GM19372 (cell line): Measurements from ENCODE around the gene PRXL2A.
"Not testable (repeated sequence)": the region's sequence is repeated elsewhere in the genome, so short reads cannot be mapped to it uniquely, and the experiment has no call there.

Experiments
- ATAC-seq: cut with Tn5 transposase; IDR thresholded peaks from one replicate; pipeline ENCODE4 v1.9.1; 2021; ENCODE audit warnings: mild to moderate bottlenecking, low read depth, moderate library complexity; ENCODE audit not compliant: unreplicated experiment

Gene PRXL2A, protein sequence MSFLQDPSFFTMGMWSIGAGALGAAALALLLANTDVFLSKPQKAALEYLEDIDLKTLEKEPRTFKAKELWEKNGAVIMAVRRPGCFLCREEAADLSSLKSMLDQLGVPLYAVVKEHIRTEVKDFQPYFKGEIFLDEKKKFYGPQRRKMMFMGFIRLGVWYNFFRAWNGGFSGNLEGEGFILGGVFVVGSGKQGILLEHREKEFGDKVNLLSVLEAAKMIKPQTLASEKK

DNA sequence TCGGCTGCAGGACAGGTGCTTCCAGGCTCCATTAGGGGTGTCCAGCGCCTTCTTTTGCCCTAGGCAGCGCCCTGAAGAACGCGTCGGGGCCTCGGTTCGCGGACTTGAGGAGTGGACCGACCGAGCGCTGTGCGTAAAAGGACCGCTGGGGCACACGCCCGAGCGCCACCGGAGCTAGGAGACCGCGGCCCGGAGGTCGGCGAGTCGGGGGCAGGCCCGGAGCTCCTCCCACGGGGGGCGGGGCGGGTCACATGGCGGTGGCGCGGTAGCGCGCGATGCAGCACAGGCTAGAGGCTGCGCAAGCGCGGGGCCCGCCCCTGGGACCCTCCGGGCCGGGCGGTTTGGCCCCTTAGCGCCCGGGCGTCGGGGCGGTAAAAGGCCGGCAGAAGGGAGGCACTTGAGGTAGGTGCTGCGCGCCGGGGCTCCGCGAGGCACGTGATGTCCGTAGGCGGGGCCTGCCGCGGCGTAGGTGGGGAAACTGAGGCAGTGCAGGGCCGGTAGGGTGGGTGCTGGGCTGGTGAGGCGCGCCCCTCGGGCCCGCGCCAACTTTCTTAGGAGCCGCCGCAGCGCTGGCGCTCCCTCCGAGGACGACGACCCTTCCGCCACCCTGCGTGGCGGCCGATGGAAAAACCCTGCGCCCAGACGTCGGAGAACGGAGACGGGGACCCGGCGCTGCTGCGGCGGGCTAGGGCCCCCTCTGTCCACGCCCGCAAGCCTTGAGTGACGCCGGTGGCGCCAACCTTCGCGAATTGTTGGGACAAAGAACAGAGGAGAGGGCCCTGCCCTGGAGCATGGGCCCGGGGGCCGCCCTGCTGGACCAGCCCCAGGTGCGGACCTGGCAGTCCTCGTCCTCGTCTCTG lies at the start of gene PRXL2A:
TSS of gene PRXL2A (plus strand) at position 310 of the 860 bp plus-strand sequence. CDS start 11,917 bp downstream, outside the sequence.
- ATAC-seq, result peak; percentile 92

DNA sequence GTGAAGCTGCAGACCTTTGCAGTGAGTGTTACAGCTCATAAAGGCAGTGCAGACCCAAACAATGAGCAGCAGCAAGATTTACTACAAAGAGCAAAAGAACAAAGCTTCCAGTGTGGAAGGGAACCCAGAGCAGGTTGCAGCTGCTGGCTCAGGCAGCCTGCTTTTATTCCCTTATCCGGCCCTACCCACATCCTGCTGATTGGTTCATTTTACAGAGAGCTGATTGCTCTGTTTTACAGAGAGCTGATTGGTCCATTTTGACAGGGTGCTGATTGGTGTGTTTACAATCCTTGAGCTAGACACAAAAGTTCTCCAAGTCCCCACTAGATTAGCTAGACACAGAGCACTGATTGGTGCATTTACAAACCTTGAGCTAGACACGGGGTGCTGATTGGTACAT lies 49.4 kb upstream of the PRXL2A start:
- not testable (repeated sequence) for ATAC-seq

DNA sequence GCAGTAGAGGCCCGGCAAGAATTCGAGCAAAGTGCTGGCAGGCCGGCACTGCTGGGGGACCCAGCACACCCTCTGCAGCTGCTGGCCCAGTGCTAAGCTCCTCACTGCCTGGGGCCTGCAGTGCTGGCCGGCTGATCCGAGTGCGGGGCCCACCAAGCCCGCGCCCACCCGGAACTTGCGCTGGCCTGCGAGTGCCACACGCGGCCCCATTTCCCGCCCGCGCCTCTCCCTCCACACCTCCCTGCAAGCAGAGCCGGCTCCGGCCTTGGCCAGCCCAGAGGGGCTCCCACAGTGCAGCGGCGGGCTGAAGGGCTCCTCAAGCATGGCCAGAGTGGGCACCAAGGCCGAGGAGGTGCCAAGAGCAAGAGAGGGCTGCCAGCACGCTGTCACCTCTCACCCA lies 48.7 kb upstream of the PRXL2A start:
- ATAC-seq, result no peak

DNA sequence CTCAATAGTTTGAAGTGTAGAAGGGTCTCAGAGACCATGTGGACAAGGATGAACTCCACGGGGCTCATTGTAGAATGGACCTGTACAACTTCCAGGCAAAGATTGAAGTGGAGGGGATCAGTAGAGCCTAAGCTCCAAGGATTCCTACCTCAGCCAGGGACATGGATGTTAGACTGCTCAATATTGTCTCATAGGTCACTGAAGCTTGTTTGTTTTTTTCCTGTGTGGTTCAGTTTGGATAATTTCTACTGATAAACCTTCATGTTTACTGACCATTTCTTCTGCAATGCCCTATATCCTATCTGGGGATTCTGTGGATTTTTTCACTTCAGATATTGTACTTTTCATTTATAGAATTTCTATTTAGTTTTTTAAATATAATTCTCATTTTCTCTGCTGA lies 42.8 kb upstream of the PRXL2A start:
- ATAC-seq, result no peak

DNA sequence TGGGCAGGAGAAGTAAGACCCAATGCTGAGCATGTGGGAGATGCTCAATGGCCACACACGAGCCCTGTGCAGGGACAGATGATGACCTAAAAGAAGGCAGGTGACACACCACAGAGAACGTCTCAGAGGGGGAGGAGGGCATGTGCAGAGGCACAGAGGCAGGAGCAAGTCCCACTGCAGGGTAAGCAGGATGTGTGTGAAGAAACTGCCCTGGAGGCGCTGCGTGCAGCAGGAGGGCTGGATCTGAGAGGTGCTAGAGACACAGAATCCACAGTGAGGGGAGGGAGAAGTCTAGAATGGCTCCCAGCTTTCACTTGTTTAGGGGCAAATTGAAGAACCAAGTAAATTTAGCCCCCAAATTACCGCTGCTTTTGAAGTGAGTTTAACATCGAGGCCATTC lies 36.9 kb upstream of the PRXL2A start:
- no peak for ATAC-seq

DNA sequence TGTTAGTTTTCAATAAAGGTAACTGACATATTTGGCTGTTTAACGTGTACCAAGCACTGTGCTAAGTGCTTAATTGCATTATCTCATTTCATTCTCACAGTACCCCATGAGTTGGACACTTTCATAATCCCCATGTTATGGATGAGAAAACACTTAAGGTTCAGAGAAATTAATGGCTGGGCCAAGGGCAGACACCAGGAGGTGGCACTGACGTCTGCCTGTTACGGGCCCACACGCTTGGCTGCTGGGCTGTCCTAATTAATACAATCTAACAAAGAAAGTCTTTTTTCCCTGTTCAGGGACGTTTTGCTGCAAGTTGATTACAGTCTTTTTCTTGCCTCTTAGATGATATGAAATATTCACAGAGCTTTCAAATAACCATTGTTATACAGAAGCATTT lies 35.7 kb upstream of the PRXL2A start:
- no peak for ATAC-seq

DNA sequence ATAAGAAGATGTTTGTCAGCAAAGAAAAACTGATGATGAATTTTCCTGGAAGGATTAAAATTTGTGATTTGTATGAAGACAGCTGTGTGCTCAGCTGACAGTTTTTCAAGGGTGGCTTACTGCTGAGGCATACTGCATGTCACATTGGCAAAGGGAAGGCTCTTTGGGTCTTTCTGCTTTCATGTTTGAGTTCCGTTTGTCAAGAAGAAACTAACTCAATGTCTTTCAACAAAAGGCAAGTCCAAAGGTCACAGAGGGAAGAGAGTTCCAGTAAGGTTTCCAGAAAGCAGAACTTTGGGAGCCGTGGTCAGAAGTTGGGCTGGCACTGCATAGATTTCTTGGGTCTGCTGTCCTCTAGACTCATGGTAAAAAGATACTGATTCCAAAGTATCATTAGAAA lies 34.8 kb upstream of the PRXL2A start:
- no peak for ATAC-seq

DNA sequence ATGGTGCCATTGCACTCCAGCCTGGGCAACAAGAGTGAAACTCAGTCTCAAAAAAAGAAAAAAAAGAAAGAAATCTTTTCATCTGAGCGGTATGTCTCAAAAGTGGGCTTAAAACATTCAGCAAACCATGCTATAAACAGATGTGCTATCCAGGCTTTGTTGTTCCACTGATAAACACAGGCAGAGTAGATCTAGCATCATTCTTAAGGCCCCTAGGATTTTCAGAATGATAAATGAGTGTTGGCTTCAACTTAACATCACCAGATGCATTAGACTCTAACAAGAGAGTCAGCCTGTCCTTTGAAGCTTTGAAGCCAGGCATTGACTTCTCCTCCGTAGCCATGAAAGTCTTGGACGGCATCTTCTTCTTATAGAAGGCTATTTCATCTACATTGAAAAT lies 28.6 kb upstream of the PRXL2A start:
- ATAC-seq, result no peak

DNA sequence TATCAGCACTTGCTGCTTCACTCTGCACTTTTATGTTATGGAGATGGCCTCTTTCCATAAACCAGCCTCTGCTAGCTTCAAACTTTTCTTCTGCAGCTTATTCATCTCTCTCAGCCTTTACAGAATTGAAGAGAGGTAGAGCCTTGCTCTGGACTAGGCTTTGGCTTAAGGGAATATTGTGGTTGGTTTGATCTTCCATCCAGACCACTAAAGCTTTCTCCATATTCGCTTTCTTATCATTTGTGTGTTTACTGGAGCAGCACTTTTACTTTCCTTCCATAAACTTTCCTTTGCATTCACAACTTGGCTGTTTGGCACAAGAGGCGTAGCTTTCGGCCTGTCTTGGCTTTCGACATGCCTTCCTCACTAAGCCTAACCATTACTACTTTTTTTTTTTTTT lies 28.2 kb upstream of the PRXL2A start:
- ATAC-seq, result no peak

DNA sequence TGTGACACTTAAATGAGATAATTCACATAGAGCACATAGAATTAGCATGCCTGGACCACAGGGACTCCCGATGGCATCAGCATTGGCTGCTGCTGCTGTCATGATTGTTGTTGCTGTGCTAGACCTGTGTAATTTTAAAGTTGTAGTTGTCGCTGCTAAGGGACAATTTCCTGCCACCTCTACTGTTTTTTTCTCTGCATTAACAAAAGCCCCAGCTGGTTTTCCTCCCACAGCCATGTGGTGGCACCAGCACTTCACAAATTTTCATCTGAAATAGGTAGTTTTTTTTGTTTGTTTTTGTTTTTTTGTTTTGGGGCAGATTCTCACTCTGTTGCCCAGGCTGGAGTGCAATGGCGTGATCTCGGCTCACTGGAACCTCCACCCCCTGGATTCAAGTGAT lies 25.4 kb upstream of the PRXL2A start:
- ATAC-seq, result peak; percentile 60

DNA sequence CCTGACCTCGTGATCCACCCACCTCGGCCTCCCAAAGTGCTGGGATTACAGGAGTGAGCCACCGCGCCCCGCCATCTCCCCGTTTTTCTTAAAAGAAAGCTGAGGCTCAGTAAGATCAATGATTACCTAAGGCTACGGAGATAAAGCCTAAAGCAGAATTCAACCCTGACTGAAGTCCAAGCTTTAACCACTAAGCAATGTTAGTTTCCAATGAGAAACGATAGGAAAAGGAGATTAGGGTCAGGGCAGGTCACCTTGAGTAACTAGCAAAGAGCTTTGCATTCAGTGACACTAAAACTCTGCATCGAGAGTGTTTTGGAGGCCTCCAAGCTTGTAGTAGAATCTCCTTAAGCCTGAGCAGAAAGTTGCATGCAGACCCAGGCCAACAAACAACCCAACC lies 17.6 kb upstream of the PRXL2A start:
- no peak for ATAC-seq

DNA sequence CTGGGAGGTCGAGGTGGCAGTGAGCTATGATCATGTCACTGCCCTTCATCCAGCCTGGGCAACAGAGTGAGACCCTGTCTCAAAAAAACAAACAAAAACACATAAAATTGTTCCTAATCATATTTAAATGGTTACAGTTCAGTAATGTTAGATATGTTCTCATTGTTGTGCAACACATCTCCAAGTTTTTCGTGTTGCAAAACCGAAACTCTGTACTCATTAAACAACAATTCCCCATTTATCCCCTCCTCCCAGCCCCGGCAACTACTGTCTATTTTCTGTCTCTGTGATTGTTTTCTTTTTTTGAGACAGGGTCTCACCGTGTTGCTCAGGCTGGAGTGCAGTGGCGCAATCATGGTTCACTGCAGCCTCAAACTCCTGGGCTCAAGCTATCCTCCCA lies 16.1 kb upstream of the PRXL2A start:
- ATAC-seq, result no peak

DNA sequence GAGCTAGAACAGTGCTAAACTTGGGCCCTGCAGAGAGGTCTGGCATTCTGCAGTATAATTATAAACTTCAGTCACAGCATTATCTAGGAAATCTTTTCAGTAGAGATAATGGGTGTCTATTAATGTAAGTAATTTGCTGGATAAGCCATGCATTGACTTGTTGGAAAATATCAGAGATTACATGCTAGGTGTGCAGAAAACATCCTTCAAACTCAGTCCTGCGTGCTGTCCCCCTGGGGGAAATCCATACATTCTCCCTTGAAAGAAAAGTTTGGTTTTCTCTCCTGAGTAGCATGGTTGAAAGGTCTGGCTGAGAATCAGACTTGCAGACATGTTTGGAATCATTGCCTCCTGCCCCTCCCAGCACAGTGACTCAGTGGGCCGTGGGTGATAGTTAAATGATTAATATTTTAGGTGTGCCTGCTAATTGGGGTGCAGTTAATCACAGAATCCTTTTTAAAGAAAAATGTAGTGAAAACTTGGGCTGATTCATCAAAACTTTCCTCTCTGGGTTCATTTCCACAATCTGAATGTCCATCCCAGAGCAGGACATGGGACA lies 13.9 kb upstream of the PRXL2A start:
- no peak for ATAC-seq

DNA sequence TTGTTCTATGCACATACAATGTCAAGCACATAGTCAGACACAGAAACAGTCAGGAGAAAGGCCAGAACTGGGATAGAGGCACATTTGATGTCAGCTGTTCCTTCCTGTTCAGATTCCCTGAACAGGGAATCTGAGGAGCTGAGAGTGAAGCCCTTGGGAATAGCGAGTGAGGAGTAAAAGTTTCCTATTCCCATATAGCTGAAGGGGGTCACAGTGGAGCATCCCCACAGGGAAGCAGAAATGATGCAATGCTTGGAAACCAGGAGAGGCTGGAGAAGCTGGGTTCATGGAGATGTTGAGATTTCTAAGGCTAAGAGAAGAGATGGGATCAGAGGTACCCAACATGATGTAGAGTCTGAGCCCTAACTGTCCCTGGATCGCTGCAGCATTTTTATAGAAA lies 11.3 kb upstream of the PRXL2A start:
- ATAC-seq, result no peak

DNA sequence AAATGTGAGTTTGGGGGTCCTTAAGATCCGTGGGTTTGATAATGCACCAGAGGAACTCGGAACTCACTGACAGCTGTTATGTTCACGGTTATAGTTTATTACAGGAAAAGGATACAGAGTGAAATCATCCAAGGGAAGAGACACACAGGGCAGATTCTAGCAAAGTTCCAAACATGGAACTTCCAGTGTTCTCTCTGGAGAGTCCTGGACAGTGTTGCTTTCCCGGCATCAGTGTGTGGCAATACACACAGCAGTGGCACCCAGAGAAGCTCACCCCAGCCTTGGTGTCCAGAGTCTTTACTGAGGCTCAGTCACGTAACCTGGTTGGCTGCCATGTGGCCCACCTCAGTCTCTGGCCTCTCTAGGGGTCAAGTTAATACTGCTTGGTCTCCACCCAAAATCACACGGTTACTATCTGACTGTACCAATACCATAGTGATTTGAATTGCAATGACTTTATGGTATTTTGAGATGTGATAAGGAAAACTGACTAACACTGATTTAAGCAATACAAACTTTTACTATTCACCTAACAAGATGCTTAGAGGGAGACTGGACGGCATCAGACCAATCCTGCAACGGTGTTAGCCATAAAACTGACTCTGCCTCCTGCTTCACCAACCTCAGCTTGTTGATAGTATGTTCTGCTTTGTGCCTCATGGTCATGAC lies 8.1 kb upstream of the PRXL2A start:
- ATAC-seq, result no peak

DNA sequence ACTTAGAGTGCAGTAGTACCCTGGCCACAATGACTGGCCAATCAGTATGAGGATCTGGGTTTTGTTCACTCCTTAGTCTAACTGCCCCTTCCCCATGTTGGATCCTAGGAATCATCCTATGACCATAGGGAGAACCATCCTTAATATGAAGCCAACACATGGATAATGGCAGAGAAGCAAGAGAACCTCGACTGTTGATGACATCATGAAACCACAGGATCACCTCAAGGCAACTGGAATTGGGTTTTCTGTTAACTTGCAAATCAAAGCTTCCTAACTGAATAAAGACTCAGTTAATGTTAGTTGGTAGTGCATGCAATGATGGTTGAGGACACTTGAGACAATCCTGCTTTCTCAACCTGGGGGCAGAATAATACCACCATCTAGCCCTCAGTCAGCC lies 3.3 kb upstream of the PRXL2A start:
- ATAC-seq, result no peak

DNA sequence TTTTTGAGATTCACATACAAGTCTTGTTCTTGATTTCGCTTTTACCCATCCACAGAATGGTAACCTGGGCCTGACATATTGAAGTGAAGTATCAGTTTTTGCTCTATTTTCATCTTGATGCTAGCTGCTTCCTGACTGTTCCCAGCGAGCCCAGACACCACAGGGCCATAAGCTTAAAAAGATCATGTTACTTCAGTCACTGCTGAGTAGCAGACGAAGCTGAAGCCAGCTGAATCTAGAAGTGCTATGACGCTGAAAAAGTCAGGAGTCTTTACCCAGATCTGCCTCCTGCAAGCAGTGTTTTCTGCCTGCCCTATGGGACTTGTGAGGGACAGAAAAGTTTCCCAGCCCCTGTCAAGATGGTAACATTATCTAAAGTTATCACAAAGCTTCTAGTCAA lies 2.7 kb upstream of the PRXL2A start:
- no peak for ATAC-seq

DNA sequence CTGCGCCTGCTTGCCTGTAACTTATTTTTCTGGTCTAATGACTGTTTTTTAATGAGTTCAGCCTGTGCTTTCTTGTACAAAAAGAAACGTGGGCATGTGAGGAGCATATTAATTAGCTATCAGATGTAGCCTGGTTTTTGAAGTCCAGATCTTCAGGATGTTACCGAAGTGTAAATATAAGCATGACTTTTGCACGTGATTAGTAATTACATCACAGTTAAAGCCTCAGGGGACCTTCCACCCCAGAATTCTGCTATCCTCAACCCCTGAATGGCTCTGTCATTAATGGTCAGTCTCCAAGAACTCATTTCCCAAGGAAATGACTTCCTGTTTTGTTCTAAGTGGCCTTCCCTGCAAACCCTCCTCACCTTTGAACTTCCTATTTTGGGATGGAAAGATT lies 2.1 kb upstream of the PRXL2A start:
- no peak for ATAC-seq

DNA sequence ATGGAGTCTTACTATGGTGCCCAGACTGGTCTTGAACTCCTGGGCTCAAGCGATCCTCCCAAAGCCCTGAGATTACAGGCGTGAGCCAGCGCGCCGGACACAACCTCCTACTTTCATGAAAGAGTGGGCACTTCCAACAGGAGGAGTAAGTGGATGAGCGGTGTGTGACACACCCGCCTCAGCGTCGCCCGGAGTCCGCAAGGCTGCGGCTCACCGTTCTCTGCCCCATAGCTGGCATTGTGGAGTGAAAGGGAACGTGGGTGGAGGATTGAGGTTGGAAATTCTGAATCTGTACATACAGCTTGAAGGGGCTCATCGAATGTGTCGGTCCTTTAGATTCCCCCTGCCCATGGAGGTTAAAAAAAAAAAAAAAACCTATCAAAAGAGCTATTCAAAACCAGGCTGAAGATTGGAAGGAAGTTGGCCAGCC lies 524 bp upstream of the PRXL2A start:
- ATAC-seq, result peak; percentile 25

DNA sequence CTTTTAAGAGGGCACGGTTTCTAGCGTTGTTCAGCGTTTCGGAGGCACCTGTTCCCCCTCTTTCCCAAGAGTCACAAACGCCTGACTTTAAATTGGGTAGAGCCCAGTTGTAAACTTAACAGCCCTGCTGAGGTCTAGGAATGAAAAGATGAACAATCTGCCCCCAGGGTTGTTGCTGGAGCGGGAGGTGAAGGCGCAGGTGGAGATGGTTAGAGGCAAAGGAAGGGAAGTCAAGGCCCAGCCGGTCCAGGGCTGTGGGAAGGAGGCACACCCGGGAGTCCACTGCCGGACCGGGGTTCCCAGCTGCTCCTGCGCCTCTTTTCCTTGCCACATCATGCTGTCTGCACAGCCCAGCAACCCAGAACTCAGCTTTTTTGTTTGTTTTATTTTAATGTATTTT lies 770 bp downstream of the PRXL2A start:
- no peak for ATAC-seq

DNA sequence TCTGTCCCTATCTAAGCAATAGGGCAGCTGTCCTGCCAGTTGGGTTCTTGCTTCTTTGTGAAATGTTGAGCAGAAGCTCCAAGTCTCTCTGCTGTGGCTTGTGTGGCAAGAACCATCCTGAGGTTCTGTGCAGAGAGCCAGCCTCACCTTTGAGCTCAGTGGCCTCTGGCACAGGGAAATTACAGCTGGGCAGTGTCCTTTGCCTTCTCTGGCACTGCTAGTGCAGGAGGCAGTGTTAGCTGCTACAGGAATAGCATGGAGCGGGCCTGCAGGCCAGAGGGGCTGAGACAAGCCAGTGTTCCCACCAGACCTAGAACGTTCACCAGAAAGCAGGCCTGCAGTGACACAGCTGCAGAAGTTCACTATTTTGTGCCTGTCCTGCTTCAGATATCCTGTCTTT lies 1.8 kb downstream of the PRXL2A start:
- no peak for ATAC-seq
